Loucy (cell line): ENCODE results near the gene LY6G5B.
"Not testable (repeated sequence)": the region's sequence is repeated elsewhere in the genome, so short reads cannot be mapped to it uniquely, and the experiment has no call there.

Source experiments
- EZH2phosphoT487 ChIP-seq: fragments of 200-600 bp; IDR thresholded peaks from 2 replicates; pipeline ENCODE4 v1.6.1; 2018; ENCODE audit warnings: antibody characterized with exemption, mild to moderate bottlenecking, moderate library complexity, borderline replicate concordance
- TF ChIP-seq, protein P1 (sequence below): fragments of 200-600 bp; sonication (generic); conservative IDR thresholded peaks from 2 replicates; pipeline ENCODE4 v1.5.1; 2014; ENCODE audit warnings: mild to moderate bottlenecking, antibody characterized with exemption, low read length

GRCh38 chr6:31709157-31709556 lies 39.4 kb downstream of the LY6G5B start:
- TF ChIP-seq, protein P1, sequence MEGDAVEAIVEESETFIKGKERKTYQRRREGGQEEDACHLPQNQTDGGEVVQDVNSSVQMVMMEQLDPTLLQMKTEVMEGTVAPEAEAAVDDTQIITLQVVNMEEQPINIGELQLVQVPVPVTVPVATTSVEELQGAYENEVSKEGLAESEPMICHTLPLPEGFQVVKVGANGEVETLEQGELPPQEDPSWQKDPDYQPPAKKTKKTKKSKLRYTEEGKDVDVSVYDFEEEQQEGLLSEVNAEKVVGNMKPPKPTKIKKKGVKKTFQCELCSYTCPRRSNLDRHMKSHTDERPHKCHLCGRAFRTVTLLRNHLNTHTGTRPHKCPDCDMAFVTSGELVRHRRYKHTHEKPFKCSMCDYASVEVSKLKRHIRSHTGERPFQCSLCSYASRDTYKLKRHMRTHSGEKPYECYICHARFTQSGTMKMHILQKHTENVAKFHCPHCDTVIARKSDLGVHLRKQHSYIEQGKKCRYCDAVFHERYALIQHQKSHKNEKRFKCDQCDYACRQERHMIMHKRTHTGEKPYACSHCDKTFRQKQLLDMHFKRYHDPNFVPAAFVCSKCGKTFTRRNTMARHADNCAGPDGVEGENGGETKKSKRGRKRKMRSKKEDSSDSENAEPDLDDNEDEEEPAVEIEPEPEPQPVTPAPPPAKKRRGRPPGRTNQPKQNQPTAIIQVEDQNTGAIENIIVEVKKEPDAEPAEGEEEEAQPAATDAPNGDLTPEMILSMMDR, result not testable (repeated sequence)
- not testable (repeated sequence) for TF ChIP-seq EZH2phosphoT487
